Activated naive CD8-positive, alpha-beta T cell treated with anti-CD3 and anti-CD28 coated beads, Interleukin-2, amount 10 ng/mL, durations not matched to agents 7 days and 5 days (primary cell): ENCODE data around the gene FOXO4. TPM values are rescaled to one million over a fixed set of nuclear protein-coding genes. Genes with fewer than 3 reads are reported as not detected.

ENCODE experiments used
- ATAC-seq: fragments of 150-1000 bp; cut with Tn5 transposase; one replicate; pipeline ENCODE4 v1.10.0; 2021; ENCODE audit warnings: low read depth, moderate library complexity
- POLR2A ChIA-PET: fragments of 350-600 bp; sonication (Branson Sonifier 250); formaldehyde crosslinking; loops from one replicate; lab custom pipeline; 2021; ENCODE audit warnings: antibody characterized with exemption; lab: Charles Lee
- DNase-seq: peaks from one replicate; pipeline ENCODE4 v3.0.0; 2021
- H3K27ac Mint-ChIP-seq: one replicate; pipeline ENCODE4 v1.8.0; 2022; ENCODE audit warnings: mild to moderate bottlenecking, mixed read lengths
- H3K27me3 Mint-ChIP-seq: one replicate; pipeline ENCODE4 v1.8.0; 2022; ENCODE audit warnings: mild to moderate bottlenecking, moderate library complexity, mixed read lengths
- H3K36me3 Mint-ChIP-seq: one replicate; pipeline ENCODE4 v1.8.0; 2021; ENCODE audit warnings: mild to moderate bottlenecking, mixed read lengths
- H3K4me1 Mint-ChIP-seq: one replicate; pipeline ENCODE4 v1.8.0; 2021; ENCODE audit warnings: mixed read lengths
- H3K4me3 Mint-ChIP-seq: one replicate; pipeline ENCODE4 v1.8.0; 2022; ENCODE audit warnings: mild to moderate bottlenecking, moderate library complexity, mixed read lengths
- H3K9me3 Mint-ChIP-seq: one replicate; pipeline ENCODE4 v1.8.0; 2021; ENCODE audit warnings: mixed read lengths
- total RNA-seq, 2 experiments: library from RNA; stranded (reverse); gene quantifications; one replicate each; pipeline ENCODE4 v1.2.3, GENCODE V29; 2021

The FOXO4 gene
- total RNA-seq, 2 experiments from 2014 or later = 22.1 to 24.9 TPM

DNA sequence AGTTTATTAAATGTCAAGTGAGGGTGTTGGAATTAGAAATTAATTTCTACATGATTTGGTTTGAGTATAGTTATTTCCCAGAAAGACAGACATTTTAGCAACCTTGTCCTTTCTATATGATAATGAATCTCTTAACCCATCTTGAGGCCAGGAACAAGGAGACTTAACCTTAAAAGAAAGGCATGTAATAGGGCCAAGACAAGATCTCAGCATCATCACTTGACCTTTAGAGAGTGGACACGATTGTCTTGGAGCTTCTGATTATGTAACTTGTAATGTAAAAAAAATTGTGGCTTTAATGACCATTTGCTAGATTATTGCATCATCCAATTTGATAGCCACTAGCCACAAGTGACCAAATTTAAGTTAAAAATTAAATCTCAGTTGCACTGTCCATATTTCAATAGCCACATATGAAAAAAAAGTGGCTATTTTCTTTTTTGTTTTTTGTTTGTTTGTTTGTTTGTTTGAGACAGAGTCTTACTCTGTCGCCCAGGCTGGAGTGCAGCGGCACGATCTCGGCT, 13.5 kb upstream of the FOXO4 start:
- peaks cover 3% of the 10 kb centered on the region for H3K4me1 Mint-ChIP-seq
- H3K36me3 Mint-ChIP-seq = no peaks in the 10 kb centered on the region
- H3K4me3 Mint-ChIP-seq = no peak overlapping the region
- no peaks in the 10 kb centered on the region for H3K27me3 Mint-ChIP-seq
- no peaks in the 10 kb centered on the region for H3K9me3 Mint-ChIP-seq
- no peak for ATAC-seq
- POLR2A ChIA-PET = no interaction called here
- DNase-seq = no peak
- no peak overlapping the region for H3K27ac Mint-ChIP-seq

DNA sequence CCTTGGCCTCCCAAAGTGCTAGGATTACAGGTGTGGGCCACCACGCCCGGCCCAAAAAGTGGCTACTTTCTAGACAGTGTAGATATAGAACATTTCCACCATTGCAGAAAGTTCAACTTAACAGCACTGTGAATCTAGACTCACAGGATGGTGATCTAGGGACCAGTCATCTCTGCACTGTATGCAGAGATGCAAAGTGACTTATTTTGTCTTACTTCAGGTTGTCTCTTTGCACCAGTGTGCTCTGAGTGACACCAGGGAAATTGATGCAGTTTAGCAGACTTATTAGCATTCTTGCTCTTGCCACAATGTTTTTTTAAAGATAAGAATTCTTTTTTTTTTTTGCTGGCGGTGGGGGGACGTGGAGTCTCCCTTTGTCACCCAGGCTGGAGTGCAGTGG, 12.8 kb upstream of the FOXO4 start:
- Mint-ChIP-seq H3K27ac (no peak overlapping the region), H3K36me3 (no peaks in the 10 kb centered on the region), H3K9me3 (no peaks in the 10 kb centered on the region), H3K4me3 (no peak overlapping the region), H3K4me1 (peaks cover 3% of the 10 kb centered on the region), H3K27me3 (no peaks in the 10 kb centered on the region)
- DNase-seq (no peak), ATAC-seq (no peak)
- POLR2A ChIA-PET = no interaction called here

DNA sequence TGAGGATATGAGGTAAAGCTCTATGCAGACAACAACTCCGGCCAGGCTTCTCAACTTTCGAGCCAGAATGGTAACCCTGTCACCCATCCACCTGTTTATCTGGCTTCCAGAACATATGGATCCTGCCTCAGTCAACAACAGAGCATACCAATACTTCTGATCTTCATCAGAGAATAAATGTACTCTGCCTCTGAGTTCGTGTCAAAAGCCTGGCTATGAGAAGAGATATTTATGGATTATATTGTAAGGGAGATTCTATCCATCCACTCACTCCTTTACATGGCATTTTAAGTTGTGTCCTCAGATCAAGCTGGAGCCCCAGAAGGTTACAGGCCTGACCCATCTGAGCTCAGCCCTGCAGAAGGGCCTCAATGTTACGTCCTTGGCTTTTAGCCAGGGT, 9.8 kb upstream of the FOXO4 start:
- Mint-ChIP-seq H3K4me1 (peaks cover 3% of the 10 kb centered on the region), H3K9me3 (no peaks in the 10 kb centered on the region), H3K27me3 (no peaks in the 10 kb centered on the region), H3K4me3 (no peak overlapping the region), H3K27ac (no peak overlapping the region), H3K36me3 (no peaks in the 10 kb centered on the region)
- DNase-seq = no peak
- ATAC-seq = no peak
- POLR2A ChIA-PET = interaction anchor here (0.6 kb wide), 1 partner anchor 109 kb away, joined by 3 read pairs; no protein-coding TSS in a partner anchor

DNA sequence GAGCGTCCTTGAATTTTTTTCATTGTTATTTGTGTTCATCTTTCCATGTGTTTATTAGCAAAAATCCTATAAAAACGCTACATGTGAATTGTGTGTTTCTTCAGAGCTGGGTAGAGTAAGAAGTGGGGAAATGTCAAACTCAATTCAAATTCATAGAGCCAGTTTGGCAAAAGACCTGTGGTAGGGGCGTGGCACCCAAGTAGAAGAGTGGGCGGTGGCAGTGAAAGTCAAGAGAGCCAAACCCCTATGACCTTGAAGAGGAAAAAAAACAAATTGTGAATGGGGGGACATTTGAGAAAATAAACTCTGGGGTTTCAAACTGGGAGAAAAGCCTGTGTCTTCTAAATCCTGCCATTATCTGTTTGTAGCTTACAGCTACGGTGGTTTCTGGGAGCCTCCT, 4.4 kb upstream of the FOXO4 start:
- DNase-seq (no peak), ATAC-seq (no peak)
- H3K9me3 Mint-ChIP-seq = no peaks in the 10 kb centered on the region
- no peaks in the 10 kb centered on the region for H3K27me3 Mint-ChIP-seq
- POLR2A ChIA-PET = no interaction called here
- no peaks in the 10 kb centered on the region for H3K36me3 Mint-ChIP-seq
- no peak overlapping the region for H3K4me3 Mint-ChIP-seq
- H3K27ac Mint-ChIP-seq = no peak overlapping the region
- peaks cover 8% of the 10 kb centered on the region for H3K4me1 Mint-ChIP-seq

DNA sequence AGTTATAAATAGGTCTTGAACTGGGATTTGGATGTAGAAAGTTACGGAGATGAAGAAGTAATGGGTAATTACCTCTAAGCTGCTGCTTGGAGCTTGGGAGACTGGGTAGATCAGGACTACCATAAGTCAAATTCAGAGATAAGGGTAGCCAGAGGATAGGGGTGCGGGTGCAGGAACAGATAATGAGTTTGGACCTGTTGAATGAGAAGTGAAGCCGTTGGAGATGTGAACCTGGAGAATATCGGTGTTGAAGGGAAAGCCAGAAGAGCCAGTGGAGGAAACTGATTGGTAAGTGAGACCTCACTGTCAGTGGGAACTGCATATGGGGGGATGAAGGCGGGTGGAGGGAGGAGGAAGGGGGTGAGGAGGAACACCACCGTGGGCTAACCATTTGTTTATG, 618 bp upstream of the FOXO4 start:
- peak overlapping the region; percentile 90 for H3K4me3 Mint-ChIP-seq
- H3K27me3 Mint-ChIP-seq = no peaks in the 10 kb centered on the region
- H3K27ac Mint-ChIP-seq = peak overlapping the region; percentile 58
- H3K36me3 Mint-ChIP-seq = peaks cover 2% of the 10 kb centered on the region
- H3K9me3 Mint-ChIP-seq = no peaks in the 10 kb centered on the region
- DNase-seq (no peak), ATAC-seq (no peak)
- POLR2A ChIA-PET = no interaction called here
- H3K4me1 Mint-ChIP-seq = peaks cover 18% of the 10 kb centered on the region

DNA sequence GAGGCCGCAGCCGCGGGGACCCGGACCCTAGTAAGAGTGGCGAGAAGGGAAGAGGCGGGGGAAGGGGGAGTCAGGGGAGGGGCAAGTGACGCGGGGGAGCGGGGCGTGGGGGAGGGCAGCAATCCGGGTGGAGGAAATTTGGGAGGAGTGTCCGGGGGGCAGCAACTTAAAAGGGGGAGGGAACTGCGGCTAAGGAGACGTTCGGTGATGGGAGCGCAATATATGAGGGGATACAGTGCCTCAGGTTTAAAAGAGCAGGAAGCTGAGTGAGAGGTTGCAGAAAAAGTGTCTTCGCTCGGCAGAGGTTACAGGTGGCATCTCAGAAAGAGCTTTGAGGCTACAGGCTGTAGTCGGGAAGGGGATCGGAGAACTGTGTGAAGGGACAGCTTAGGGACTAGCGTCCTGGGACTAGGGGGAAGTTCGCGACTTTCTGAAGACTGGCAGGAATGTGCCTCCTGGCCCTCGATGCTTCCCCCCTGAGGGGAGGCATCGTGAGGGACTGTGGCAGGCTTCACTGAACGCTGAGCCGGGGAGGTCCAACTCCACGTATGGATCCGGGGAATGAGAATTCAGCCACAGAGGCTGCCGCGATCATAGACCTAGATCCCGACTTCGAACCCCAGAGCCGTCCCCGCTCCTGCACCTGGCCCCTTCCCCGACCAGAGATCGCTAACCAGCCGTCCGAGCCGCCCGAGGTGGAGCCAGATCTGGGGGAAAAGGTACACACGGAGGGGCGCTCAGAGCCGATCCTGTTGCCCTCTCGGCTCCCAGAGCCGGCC, 519 bp downstream of the FOXO4 start:
- POLR2A ChIA-PET = interaction anchor here (1.0 to 1.9 kb wide), 7 partner anchors 9 to 270 kb away, joined by 3 to 11 read pairs (median 5); partner anchors contain the start of genes IL2RG, MED12 and TAF1
- Mint-ChIP-seq H3K27ac (peak overlapping the region; percentile 89), H3K9me3 (no peaks in the 10 kb centered on the region), H3K4me1 (peaks cover 22% of the 10 kb centered on the region), H3K27me3 (no peaks in the 10 kb centered on the region), H3K36me3 (peaks cover 2% of the 10 kb centered on the region), H3K4me3 (peak overlapping the region; percentile 90)
- ATAC-seq (peak; percentile 53), DNase-seq (peak; percentile 46)

DNA sequence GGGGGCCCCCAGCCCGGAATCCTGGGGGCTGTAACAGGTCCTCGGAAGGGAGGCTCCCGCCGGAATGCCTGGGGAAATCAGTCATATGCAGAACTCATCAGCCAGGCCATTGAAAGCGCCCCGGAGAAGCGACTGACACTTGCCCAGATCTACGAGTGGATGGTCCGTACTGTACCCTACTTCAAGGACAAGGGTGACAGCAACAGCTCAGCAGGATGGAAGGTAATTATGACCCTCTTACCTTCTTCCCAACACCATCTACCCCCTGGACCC, 1.0 kb downstream of the FOXO4 start:
- peaks cover 2% of the 10 kb centered on the region for H3K36me3 Mint-ChIP-seq
- H3K27ac Mint-ChIP-seq = peak overlapping the region; percentile 89
- ATAC-seq (no peak), DNase-seq (no peak)
- POLR2A ChIA-PET = interaction anchor here (1.0 to 1.9 kb wide), 7 partner anchors 9 to 269 kb away, joined by 3 to 11 read pairs (median 5); partner anchors contain the start of genes IL2RG, MED12 and TAF1
- peak overlapping the region; percentile 90 for H3K4me3 Mint-ChIP-seq
- H3K27me3 Mint-ChIP-seq = no peaks in the 10 kb centered on the region
- peaks cover 27% of the 10 kb centered on the region for H3K4me1 Mint-ChIP-seq
- no peaks in the 10 kb centered on the region for H3K9me3 Mint-ChIP-seq

DNA sequence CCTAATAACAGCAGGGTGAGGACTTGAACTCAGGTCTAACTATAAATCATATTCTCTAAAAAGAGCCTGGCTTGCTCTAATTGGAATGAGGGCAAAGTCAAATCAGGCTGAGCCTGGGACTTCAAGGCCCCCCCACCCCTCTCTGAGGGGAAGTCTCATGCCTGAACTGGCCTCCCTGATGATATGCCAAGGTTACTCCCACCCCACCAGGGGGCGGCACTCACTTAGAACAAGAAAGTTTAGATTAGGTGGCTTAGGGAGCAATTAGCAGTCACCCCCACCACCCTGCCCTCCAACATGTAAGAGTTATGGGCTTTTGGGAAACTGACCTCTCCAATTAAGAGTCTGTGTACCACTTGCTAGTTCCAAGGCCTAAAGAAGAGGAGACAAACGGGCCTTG, 2.7 kb downstream of the FOXO4 start:
- POLR2A ChIA-PET = interaction anchor here (1.0 kb wide), 1 partner anchor 30 kb away, joined by 4 read pairs; the partner anchor contains the start of gene SNX12
- H3K27ac Mint-ChIP-seq = no peak overlapping the region
- peak; percentile 28 for ATAC-seq
- peak; percentile 75 for DNase-seq
- no peaks in the 10 kb centered on the region for H3K27me3 Mint-ChIP-seq
- H3K36me3 Mint-ChIP-seq = peaks cover 2% of the 10 kb centered on the region
- peak overlapping the region; percentile 42 for H3K4me3 Mint-ChIP-seq
- H3K9me3 Mint-ChIP-seq = no peaks in the 10 kb centered on the region
- H3K4me1 Mint-ChIP-seq = peaks cover 32% of the 10 kb centered on the region

DNA sequence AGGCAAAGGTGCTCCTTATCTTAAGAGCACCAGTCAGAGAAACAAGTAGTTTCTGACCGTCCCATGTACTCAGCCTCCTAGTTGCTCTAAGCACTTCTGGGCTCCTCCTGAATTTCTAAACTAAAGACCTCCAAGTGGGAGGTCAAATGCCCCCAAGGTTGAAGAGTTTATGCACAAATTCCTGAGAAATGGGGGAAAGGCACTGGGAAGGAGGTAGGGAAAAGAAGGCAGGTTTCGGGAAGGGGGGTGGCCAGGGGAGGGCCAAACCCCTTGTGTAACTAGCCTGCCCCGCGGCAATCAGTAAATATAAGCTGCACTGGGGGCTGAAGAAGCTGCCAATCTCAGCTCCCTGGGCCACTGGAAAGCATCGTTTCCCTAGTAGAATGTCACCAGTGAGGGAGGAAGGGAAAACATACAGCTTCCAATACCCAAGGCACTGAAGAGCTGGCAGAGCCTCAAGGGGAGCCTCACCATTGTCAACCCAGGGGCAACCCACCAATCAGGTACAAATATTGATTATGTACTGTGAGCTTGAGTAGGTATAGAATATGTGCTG, 3.4 kb downstream of the FOXO4 start:
- ATAC-seq = no peak
- Mint-ChIP-seq H3K27me3 (no peaks in the 10 kb centered on the region), H3K27ac (no peak overlapping the region), H3K4me1 (peaks cover 35% of the 10 kb centered on the region), H3K9me3 (no peaks in the 10 kb centered on the region), H3K4me3 (no peak overlapping the region), H3K36me3 (peaks cover 5% of the 10 kb centered on the region)
- no peak for DNase-seq
- POLR2A ChIA-PET = interaction anchor here (1.0 to 8.4 kb wide), 3 partner anchors 13 to 30 kb away, joined by 4 to 106 read pairs (median 81); partner anchors contain the start of genes IL2RG and MED12

DNA sequence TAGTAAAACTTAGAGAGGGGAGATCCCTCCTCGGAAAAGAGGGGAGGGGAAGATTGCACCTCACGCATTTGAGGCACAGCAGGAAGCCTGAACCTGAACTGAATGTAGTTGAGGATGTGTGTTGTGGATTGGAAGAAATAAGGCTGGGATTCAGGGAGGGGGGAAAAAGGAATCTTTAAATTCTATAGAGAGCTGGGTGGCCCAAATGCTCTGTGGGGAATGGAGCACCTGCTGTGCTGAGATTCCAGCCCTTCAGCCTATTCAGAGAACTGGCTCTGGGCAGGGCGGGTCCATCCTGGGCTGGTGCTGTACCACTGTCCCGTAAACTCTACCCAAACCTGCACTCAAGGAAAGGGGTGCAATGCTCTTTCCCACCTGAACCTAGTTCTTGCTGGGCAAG, 4.1 kb downstream of the FOXO4 start:
- Mint-ChIP-seq H3K27ac (peak overlapping the region; percentile 75), H3K27me3 (no peaks in the 10 kb centered on the region), H3K36me3 (peaks cover 7% of the 10 kb centered on the region), H3K9me3 (no peaks in the 10 kb centered on the region), H3K4me1 (peaks cover 41% of the 10 kb centered on the region), H3K4me3 (no peak overlapping the region)
- no peak for DNase-seq
- POLR2A ChIA-PET = interaction anchor here (1.0 to 8.4 kb wide), 3 partner anchors 12 to 29 kb away, joined by 4 to 106 read pairs (median 81); partner anchors contain the start of genes IL2RG and MED12
- no peak for ATAC-seq

DNA sequence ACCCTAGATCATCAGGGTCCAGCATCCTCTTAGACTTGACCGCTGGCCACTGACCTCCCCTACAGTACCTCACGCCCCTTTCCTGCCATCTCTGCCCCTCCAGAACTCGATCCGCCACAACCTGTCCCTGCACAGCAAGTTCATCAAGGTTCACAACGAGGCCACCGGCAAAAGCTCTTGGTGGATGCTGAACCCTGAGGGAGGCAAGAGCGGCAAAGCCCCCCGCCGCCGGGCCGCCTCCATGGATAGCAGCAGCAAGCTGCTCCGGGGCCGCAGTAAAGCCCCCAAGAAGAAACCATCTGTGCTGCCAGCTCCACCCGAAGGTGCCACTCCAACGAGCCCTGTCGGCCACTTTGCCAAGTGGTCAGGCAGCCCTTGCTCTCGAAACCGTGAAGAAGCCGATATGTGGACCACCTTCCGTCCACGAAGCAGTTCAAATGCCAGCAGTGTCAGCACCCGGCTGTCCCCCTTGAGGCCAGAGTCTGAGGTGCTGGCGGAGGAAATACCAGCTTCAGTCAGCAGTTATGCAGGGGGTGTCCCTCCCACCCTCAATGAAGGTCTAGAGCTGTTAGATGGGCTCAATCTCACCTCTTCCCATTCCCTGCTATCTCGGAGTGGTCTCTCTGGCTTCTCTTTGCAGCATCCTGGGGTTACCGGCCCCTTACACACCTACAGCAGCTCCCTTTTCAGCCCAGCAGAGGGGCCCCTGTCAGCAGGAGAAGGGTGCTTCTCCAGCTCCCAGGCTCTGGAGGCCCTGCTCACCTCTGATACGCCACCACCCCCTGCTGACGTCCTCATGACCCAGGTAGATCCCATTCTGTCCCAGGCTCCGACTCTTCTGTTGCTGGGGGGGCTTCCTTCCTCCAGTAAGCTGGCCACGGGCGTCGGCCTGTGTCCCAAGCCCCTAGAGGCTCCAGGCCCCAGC, 5.2 kb downstream of the FOXO4 start:
- Mint-ChIP-seq H3K27ac (peak overlapping the region; percentile 39), H3K9me3 (no peaks in the 10 kb centered on the region), H3K4me1 (peaks cover 41% of the 10 kb centered on the region), H3K27me3 (no peaks in the 10 kb centered on the region), H3K36me3 (peaks cover 11% of the 10 kb centered on the region), H3K4me3 (no peak overlapping the region)
- ATAC-seq (no peak), DNase-seq (no peak)
- POLR2A ChIA-PET = interaction anchor here (0.6 to 8.4 kb wide), 5 partner anchors 11 to 201 kb away, joined by 3 to 106 read pairs (median 10); partner anchors contain the start of genes IL2RG, ITGB1BP2 and MED12

DNA sequence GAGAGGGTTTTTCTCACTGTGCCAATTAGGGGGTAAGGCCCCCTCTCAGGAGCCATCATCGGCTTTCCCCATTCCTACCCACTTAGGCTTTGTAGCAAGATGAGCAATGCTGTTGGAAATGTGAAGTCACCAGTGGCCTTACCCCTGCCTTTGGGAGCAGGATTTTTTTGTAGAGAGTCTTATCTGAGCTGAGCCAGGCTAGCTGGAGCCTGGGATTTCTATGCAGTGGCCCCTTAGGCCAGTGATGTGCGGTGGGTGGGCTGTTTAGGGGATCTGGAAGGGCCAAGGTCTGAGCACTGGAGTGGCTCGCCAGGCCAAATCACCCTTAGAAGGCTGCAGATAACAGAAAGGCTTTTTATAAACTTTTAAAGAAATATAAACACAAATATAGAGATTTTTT, 6.6 kb downstream of the FOXO4 start:
- Mint-ChIP-seq H3K27ac (peak overlapping the region; percentile 90), H3K36me3 (peaks cover 17% of the 10 kb centered on the region), H3K4me1 (peaks cover 53% of the 10 kb centered on the region), H3K4me3 (peak overlapping the region; percentile 53), H3K9me3 (no peaks in the 10 kb centered on the region), H3K27me3 (no peaks in the 10 kb centered on the region)
- ATAC-seq (no peak), DNase-seq (no peak)
- POLR2A ChIA-PET = interaction anchor here (0.7 to 8.4 kb wide), 6 partner anchors 9 to 215 kb away, joined by 3 to 106 read pairs (median 6); partner anchors contain the start of genes IL2RG and MED12
